ENCODE results near the gene MAP3K20. TPM values are rescaled to one million over a fixed set of nuclear protein-coding genes. Genes with fewer than 3 reads are reported as not detected.

The MAP3K20 gene
- total and polyA plus RNA-seq, 2 of the 8 experiments (the other 6 are each of a cell fraction or from before 2014, with no cell fraction given): 3.1 to 11.1 TPM

DNA sequence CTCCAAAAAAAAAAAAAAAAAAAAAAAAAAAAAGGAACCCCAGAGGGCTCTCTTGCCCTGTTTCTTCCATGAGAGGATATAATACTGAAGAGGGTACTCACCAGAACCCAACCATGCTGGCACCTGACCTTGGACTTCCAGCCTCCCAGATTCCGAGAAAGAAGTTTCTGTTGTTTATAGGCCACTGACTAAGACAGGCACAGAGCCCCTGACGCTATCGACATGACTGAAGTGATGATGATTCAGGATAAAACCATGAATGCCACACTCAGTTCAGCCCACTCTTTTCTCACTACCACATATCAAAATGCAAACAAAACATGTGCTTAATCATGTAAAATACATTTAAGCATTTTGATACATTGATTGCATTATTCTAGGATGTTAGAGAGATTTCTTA is 212.9 kb downstream of the MAP3K20 start (continued):
- TF ChIP-seq POU5F1 (IDR thresholded peaks at IDR 0.05; ENCODE audit: low read depth, low read length): no peak
- TF ChIP-seq CHD1 (IDR thresholded peaks at IDR 0.05; ENCODE audit: low read depth, low read length): no peak
- no peak for TF ChIP-seq KDM4A (IDR thresholded peaks at IDR 0.05; ENCODE audit: low read depth, low read length, severe bottlenecking)
- no peak for TF ChIP-seq FOSL1 (IDR thresholded peaks at IDR 0.05; ENCODE audit: insufficient read depth, low read depth, low read length)
- TF ChIP-seq PHF8 (conservative IDR thresholded peaks at IDR 0.05; ENCODE audit: low read depth, low read length): no peak
- TF ChIP-seq YY1 (IDR thresholded peaks at IDR 0.05; ENCODE audit: low read depth, low read length): no peak
- no peak for TF ChIP-seq POLR2A (IDR thresholded peaks at IDR 0.05; ENCODE audit: control extremely low read depth in 1 of 2, low read depth in 2 of 2, low read length in 2 of 2)

Data from H1 (cell line).